Neural cell (in vitro differentiated cells): ENCODE results near the gene LAMA5.

Source experiments
- EP300 ChIP-seq: fragments of 450-650 bp; conservative IDR thresholded peaks from 2 replicates; pipeline ENCODE4 v1.6.1; 2014; ENCODE audit warnings: antibody characterized with exemption, mild to moderate bottlenecking, moderate library complexity; ENCODE audit not compliant: poor library complexity, severe bottlenecking
- EZH2 ChIP-seq: fragments of 200-600, 300-800 bp; shearing (Covaris generic), sonication (generic); IDR thresholded peaks from 2 replicates; pipeline ENCODE4 v1.6.1; 2014; ENCODE audit warnings: antibody characterized with exemption, low read length, borderline replicate concordance, mild to moderate bottlenecking; ENCODE audit not compliant: insufficient read depth, poor library complexity, severe bottlenecking
- MXI1 ChIP-seq: fragments of 450-650 bp; conservative IDR thresholded peaks from 2 replicates; pipeline ENCODE4 v1.6.1; 2014; ENCODE audit warnings: antibody characterized with exemption, mild to moderate bottlenecking; ENCODE audit not compliant: poor library complexity, severe bottlenecking
- SMC3 ChIP-seq: fragments of 450-650 bp; conservative IDR thresholded peaks from 2 replicates; pipeline ENCODE4 v1.6.1; 2014; ENCODE audit warnings: antibody characterized with exemption, mild to moderate bottlenecking, moderate library complexity; ENCODE audit not compliant: poor library complexity
- TF ChIP-seq, protein P1 (sequence below): fragments of 450-650 bp; IDR thresholded peaks from 2 replicates; pipeline ENCODE4 v1.5.1; 2014; ENCODE audit warnings: antibody characterized with exemption, mild to moderate bottlenecking, moderate library complexity; ENCODE audit not compliant: poor library complexity, severe bottlenecking
- TF ChIP-seq, protein P2 (sequence below): IDR thresholded peaks from 2 replicates; pipeline ENCODE4 v1.6.1; 2012; ENCODE audit warnings: borderline replicate concordance

DNA sequence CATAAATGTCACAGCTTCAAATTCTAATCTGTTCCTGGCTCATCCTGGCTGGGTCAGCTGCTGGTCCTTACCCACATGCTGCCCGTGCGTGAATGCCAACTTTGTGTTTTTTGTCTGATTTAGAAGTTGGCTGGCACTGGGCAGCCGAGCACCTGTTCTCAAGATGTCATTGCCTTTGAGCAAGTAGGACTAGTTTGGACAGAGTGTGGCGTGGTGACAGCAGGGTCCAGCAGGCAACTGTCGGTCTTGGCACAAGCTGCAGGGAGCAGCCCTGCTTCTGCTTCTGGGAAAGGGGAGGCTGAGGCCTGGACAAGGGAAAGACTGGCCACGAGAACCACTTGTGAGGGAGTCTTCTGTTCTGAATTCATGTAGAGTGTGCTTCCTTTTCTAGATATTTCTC, 90.7 kb downstream of the LAMA5 start:
- TF ChIP-seq SMC3 (no peak), EZH2 (no peak), EP300 (no peak), MXI1 (no peak)
- TF ChIP-seq, protein P1, sequence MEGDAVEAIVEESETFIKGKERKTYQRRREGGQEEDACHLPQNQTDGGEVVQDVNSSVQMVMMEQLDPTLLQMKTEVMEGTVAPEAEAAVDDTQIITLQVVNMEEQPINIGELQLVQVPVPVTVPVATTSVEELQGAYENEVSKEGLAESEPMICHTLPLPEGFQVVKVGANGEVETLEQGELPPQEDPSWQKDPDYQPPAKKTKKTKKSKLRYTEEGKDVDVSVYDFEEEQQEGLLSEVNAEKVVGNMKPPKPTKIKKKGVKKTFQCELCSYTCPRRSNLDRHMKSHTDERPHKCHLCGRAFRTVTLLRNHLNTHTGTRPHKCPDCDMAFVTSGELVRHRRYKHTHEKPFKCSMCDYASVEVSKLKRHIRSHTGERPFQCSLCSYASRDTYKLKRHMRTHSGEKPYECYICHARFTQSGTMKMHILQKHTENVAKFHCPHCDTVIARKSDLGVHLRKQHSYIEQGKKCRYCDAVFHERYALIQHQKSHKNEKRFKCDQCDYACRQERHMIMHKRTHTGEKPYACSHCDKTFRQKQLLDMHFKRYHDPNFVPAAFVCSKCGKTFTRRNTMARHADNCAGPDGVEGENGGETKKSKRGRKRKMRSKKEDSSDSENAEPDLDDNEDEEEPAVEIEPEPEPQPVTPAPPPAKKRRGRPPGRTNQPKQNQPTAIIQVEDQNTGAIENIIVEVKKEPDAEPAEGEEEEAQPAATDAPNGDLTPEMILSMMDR, result no peak
- TF ChIP-seq, protein P2, sequence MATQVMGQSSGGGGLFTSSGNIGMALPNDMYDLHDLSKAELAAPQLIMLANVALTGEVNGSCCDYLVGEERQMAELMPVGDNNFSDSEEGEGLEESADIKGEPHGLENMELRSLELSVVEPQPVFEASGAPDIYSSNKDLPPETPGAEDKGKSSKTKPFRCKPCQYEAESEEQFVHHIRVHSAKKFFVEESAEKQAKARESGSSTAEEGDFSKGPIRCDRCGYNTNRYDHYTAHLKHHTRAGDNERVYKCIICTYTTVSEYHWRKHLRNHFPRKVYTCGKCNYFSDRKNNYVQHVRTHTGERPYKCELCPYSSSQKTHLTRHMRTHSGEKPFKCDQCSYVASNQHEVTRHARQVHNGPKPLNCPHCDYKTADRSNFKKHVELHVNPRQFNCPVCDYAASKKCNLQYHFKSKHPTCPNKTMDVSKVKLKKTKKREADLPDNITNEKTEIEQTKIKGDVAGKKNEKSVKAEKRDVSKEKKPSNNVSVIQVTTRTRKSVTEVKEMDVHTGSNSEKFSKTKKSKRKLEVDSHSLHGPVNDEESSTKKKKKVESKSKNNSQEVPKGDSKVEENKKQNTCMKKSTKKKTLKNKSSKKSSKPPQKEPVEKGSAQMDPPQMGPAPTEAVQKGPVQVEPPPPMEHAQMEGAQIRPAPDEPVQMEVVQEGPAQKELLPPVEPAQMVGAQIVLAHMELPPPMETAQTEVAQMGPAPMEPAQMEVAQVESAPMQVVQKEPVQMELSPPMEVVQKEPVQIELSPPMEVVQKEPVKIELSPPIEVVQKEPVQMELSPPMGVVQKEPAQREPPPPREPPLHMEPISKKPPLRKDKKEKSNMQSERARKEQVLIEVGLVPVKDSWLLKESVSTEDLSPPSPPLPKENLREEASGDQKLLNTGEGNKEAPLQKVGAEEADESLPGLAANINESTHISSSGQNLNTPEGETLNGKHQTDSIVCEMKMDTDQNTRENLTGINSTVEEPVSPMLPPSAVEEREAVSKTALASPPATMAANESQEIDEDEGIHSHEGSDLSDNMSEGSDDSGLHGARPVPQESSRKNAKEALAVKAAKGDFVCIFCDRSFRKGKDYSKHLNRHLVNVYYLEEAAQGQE, result no peak
